Thoracic aorta (tissue), 2 donors: ENCODE data around the gene SUPT5H. TPM values are rescaled to one million over a fixed set of nuclear protein-coding genes. Genes with fewer than 3 reads are reported as not detected.

Source experiments
- ATAC-seq: fragments of 150-250 bp; one replicate; pipeline ENCODE4 v1.8.0; 2017; ENCODE audit warnings: low read depth; ENCODE audit not compliant: insufficient number of reproducible peaks, low FRiP score
- DNase-seq: peaks from one replicate; pipeline ENCODE4 v3.0.0-alpha.2; 2020; ENCODE audit warnings: low spot score
- H3K27ac ChIP-seq, 2 donors: fragments of 200-600 bp; sonication (generic); 1 replicate in 1 of 2; 2 replicates in 1 of 2; pipeline ENCODE4 v1.5.1; 2016; ENCODE audit warnings: mild to moderate bottlenecking in 2 of 2, moderate library complexity in 2 of 2
- H3K27me3 ChIP-seq: fragments of 200-600 bp; sonication (generic); replicated peaks from 2 replicates; pipeline ENCODE4 v1.6.0; 2016; ENCODE audit warnings: mild to moderate bottlenecking; ENCODE audit not compliant: insufficient read depth
- H3K36me3 ChIP-seq: fragments of 200-600 bp; sonication (generic); one replicate; pipeline ENCODE4 v1.5.1; 2016
- H3K4me1 ChIP-seq, 2 donors: fragments of 200-600 bp; sonication (generic); 1 replicate in 1 of 2; 2 replicates in 1 of 2; pipeline versions ENCODE4 v1.5.1 to v1.6.0; 2016; ENCODE audit warnings: low read depth in 2 of 2, mild to moderate bottlenecking in 1 of 2; ENCODE audit not compliant: control insufficient read depth in 1 of 2
- H3K4me3 ChIP-seq: fragments of 200-600 bp; sonication (generic); 2 replicates; pipeline ENCODE4 v1.5.1; 2016; ENCODE audit warnings: mild to moderate bottlenecking
- H3K9me3 ChIP-seq: fragments of 200-600 bp; sonication (generic); 2 replicates; pipeline ENCODE4 v1.5.1; 2016
- total RNA-seq, 2 donors: library from RNA; depleted of rRNA; stranded (reverse); fragments of >200 nt; gene quantifications; one replicate each; pipeline versions ENCODE4 v1.1.0 to v1.2.3, GENCODE V29; 2016
- TF ChIP-seq, protein P1 (sequence below): fragments of 200-600 bp; sonication (generic); IDR thresholded peaks from one replicate; pipeline ENCODE4 v1.5.1; 2019; ENCODE audit warnings: antibody characterized with exemption

The SUPT5H gene
- total RNA-seq, 2 donors from 2014 or later, result 94.4 to 157 TPM

DNA sequence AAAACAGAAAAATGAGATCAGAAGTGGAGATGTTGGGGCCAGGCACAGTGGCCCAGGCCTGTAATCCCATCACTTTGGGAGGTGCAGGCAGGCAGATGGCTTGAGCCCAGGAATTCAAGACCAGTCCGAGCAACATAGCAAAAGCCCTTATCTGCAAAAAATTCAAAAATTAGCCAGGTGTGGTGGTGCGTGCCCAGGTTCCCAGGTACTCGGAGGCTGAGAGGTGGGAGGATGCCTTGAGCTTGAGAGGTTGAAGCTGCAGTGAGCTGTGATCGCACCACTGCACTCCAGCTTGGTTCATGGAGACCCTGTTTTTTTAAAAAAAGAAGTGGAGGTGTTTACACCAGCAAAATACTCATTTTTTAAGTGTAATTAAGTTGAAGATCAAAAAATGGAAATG, 45.3 kb upstream of the SUPT5H start:
- Histone ChIP-seq H3K9me3 (no peaks in the 10 kb centered on the region), H3K4me1 (peaks cover 22 to 50% of the 10 kb centered on the region in 2 donors), H3K27me3 (no peaks in the 10 kb centered on the region), H3K27ac (no peak overlapping the region), H3K36me3 (peaks cover 6% of the 10 kb centered on the region), H3K4me3 (no peak overlapping the region)
- TF ChIP-seq, protein P1, sequence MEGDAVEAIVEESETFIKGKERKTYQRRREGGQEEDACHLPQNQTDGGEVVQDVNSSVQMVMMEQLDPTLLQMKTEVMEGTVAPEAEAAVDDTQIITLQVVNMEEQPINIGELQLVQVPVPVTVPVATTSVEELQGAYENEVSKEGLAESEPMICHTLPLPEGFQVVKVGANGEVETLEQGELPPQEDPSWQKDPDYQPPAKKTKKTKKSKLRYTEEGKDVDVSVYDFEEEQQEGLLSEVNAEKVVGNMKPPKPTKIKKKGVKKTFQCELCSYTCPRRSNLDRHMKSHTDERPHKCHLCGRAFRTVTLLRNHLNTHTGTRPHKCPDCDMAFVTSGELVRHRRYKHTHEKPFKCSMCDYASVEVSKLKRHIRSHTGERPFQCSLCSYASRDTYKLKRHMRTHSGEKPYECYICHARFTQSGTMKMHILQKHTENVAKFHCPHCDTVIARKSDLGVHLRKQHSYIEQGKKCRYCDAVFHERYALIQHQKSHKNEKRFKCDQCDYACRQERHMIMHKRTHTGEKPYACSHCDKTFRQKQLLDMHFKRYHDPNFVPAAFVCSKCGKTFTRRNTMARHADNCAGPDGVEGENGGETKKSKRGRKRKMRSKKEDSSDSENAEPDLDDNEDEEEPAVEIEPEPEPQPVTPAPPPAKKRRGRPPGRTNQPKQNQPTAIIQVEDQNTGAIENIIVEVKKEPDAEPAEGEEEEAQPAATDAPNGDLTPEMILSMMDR, result no peak
- DNase-seq (no peak), ATAC-seq (no peak)

DNA sequence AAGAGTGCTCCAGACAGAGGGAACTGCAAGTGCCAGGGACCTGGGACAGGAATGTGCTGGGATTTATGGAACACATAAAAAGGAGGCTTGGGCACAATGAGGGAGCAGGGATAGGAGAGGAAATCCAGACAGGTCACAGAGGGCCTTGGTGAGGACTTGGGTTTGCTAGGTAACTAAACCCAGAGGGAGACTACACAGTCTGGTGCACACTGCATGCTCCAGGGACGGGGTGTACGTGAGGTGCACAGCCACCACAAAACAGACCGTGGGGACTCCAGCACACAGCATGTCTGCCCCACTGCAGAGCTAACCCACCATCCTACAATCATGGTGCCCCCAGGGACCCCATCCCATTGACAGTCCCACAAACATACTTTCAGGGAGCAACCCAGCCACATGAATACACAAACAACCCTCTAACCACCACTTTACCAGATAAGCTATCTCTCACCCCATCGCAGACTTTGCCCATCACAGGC, 44.3 kb upstream of the SUPT5H start:
- Histone ChIP-seq H3K27ac (peak overlapping the region; percentile 100), H3K4me3 (no peak overlapping the region), H3K36me3 (no peaks in the 10 kb centered on the region), H3K9me3 (no peaks in the 10 kb centered on the region), H3K4me1 (peaks cover 31 to 61% of the 10 kb centered on the region in 2 donors), H3K27me3 (no peaks in the 10 kb centered on the region)
- ATAC-seq (no peak), DNase-seq (no peak)
- TF ChIP-seq, protein P1, result no peak

DNA sequence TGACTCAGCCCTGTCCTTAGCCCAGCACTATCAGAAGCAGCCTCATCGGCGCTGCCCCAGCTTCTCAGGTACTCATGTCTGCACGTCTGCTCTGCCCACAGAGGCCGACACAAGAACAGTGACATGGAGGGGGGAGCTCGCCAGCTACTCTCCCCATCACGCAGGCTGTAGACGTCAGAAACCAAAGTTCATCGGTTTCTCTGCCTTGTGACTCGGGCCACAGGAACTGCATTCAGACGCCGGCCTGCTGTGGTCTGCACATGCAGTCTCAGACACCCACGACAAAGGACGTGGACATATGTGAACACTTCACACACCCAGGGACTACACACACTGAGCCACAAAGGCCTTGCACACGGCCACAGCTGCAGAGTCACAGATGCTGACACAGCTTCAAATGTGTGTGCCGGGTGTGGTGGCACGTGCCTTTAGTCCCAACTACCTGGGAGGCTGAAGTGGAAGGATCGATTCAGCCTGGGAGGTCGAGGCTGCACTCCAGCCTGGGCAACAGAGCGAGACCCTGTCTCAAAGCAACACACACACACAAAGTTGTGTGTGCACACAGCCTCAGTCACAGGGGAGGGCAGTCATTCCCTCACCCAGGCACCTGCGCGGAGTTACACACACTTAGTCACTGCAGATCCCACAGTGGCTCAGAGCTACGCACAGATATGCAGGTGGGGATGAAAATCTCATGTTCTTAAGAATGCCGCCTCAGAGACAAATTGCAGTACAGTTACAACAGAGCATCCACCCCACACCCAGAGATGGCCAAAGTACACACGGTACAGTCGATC, 43.6 kb upstream of the SUPT5H start:
- Histone ChIP-seq H3K36me3 (no peaks in the 10 kb centered on the region), H3K4me3 (peak overlapping the region; percentile 81), H3K9me3 (no peaks in the 10 kb centered on the region), H3K27me3 (no peaks in the 10 kb centered on the region), H3K27ac (peak overlapping the region; percentile 100), H3K4me1 (peaks cover 31 to 62% of the 10 kb centered on the region in 2 donors)
- TF ChIP-seq, protein P1, result no peak
- no peak for DNase-seq
- ATAC-seq, result no peak

DNA sequence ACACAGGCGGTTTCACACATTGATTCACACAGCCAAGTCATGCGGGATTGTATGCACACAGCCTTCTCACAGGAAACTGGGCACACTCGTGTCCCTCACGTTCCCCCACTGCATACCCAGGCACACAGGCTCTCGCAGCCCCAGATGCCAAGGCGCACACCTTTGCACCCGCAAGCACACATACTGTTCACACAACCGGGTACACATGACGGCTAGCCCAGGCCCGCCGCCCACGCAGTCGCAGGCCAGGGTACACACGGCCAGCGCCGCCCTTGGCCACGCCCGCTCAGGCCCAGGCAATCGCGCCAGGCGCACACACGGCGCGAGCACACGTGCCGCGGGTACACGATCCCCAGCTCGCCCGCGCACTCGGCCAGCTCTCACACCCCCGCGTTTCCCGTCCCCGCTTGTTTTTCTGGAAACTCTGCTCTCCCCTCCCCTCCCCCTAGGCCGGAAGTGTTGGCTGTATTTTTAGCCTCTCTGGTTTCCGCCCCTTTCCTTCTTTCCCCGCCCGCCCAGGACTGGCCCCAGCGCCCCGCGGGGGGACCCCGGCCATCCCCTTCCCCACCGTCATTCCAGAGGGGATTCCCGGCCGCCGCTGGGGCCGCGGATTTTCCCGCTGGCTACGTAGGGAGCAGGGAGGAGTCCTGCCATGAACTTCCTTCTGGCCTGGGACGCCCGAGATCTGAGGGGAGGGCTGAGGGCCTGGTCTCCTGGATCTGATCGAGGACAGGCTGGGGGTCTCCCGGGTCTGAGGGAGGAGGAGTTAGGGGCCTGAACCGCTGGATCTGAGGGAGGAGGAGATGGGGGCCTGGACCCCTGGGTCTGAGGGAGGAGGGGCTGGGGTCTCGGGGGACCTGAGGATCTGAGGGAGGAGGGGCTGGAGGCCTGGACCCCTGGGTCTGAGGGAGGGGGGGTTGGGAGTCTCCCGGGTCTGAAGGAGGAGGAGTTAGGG, 42.8 kb upstream of the SUPT5H start:
- Histone ChIP-seq H3K36me3 (peaks cover 6% of the 10 kb centered on the region), H3K27ac (peak overlapping the region; percentile 100), H3K4me3 (peak overlapping the region; percentile 81), H3K27me3 (no peaks in the 10 kb centered on the region), H3K9me3 (no peaks in the 10 kb centered on the region), H3K4me1 (peaks cover 31 to 58% of the 10 kb centered on the region in 2 donors)
- peak; percentile 91 for DNase-seq
- peak; percentile 9 for ATAC-seq
- TF ChIP-seq, protein P1, result no peak
